PC-9 (cell line): ENCODE measurements around the gene ADAM30. TPM values are rescaled to one million over a fixed set of nuclear protein-coding genes. Genes with fewer than 3 reads are reported as not detected.
"Not testable (repeated sequence)": the region's sequence is repeated elsewhere in the genome, so short reads cannot be mapped to it uniquely, and the experiment has no call there.

ENCODE experiments used
- BruUV-seq: library from RNA; stranded (reverse); fragments of 400-500 nt; replicated peaks from 2 replicates; lab custom pipeline; 2021; lab: Mats Ljungman, UMichigan
- CTCF ChIA-PET: fragments of 300-600 bp; sonication (Branson Sonifier 250); formaldehyde crosslinking; loops from one replicate; lab custom pipeline; 2022; ENCODE audit warnings: antibody characterized with exemption; lab: Charles Lee
- POLR2A ChIA-PET: fragments of 300-600 bp; sonication (Branson Sonifier 250); formaldehyde crosslinking; loops from one replicate; lab custom pipeline; 2022; ENCODE audit warnings: antibody characterized with exemption; ENCODE audit not compliant: unreplicated experiment; lab: Charles Lee
- DNase-seq, 2 experiments: peaks; one replicate each; pipeline versions ENCODE4 v3.0.0 to v3.0.0-alpha.2; 2015 to 2022; ENCODE audit warnings: mixed read lengths in 1 of 2
- H2AFZ ChIP-seq: fragments of 200-600 bp; sonication (generic); 2 replicates; pipeline ENCODE4 v1.8.1; 2017; ENCODE audit warnings: antibody characterized with exemption
- H3F3A ChIP-seq: fragments of 200-600 bp; sonication (generic); 2 replicates; pipeline ENCODE4 v1.8.1; 2017; ENCODE audit warnings: antibody characterized with exemption, mild to moderate bottlenecking, low read depth; ENCODE audit not compliant: insufficient read depth
- H3K27ac ChIP-seq: fragments of 200-600 bp; sonication (generic); 2 replicates; pipeline ENCODE4 v1.6.1; 2016; ENCODE audit warnings: mixed run types
- H3K27me3 ChIP-seq: fragments of 200-600 bp; sonication (generic); 2 replicates; pipeline ENCODE4 v1.6.1; 2016; ENCODE audit warnings: low read depth, mixed run types; ENCODE audit not compliant: insufficient read depth
- H3K36me3 ChIP-seq: fragments of 200-600 bp; sonication (generic); 2 replicates; pipeline ENCODE4 v1.6.1; 2016; ENCODE audit warnings: low read depth, mixed run types
- H3K4me1 ChIP-seq: fragments of 200-600 bp; sonication (generic); replicated peaks from 2 replicates; pipeline ENCODE4 v1.6.1; 2016; ENCODE audit warnings: mixed run types; ENCODE audit not compliant: insufficient read depth
- H3K4me2 ChIP-seq: fragments of 200-600 bp; sonication (generic); 2 replicates; pipeline ENCODE4 v1.6.1; 2017; ENCODE audit warnings: mixed run types
- H3K4me3 ChIP-seq: fragments of 200-600 bp; sonication (generic); 2 replicates; pipeline ENCODE4 v1.6.1; 2016; ENCODE audit warnings: mixed run types
- H3K79me2 ChIP-seq: fragments of 200-600 bp; sonication (generic); 2 replicates; pipeline ENCODE4 v1.6.1; 2017; ENCODE audit warnings: low read depth, mixed run types
- H3K9me2 ChIP-seq: fragments of 200-600 bp; sonication (generic); 2 replicates; pipeline ENCODE4 v1.8.1; 2017; ENCODE audit warnings: mild to moderate bottlenecking; ENCODE audit not compliant: insufficient read depth
- H3K9me3 ChIP-seq: fragments of 200-600 bp; sonication (generic); 2 replicates; pipeline ENCODE4 v1.8.1; 2016; ENCODE audit warnings: low read depth; ENCODE audit not compliant: insufficient read depth
- H4K20me1 ChIP-seq: fragments of 200-600 bp; sonication (generic); 2 replicates; pipeline ENCODE4 v1.8.1; 2017; ENCODE audit not compliant: insufficient read depth
- CTCF ChIP-seq: fragments of 200-600 bp; sonication (generic); conservative IDR thresholded peaks from 2 replicates; pipeline ENCODE4 v1.6.1; 2017; ENCODE audit warnings: mixed run types, antibody characterized with exemption, mild to moderate bottlenecking, moderate library complexity
- EZH2 ChIP-seq: fragments of 200-600 bp; sonication (generic); IDR thresholded peaks from 2 replicates; pipeline ENCODE4 v1.8.0; 2017; ENCODE audit warnings: antibody characterized with exemption, low read depth
- intact Hi-C: fragments of 100-400 bp; cut with micrococcal nuclease; formaldehyde crosslinking; loops from one replicate; pipeline ENCODE4 v1.10.0; 2022; ENCODE audit not compliant: unreplicated experiment
- total RNA-seq: library from RNA; stranded (reverse); gene quantifications from 2 replicates; pipeline ENCODE4 v1.2.3, GENCODE V29; 2021

Gene ADAM30
- total RNA-seq, 1 experiment from 2014 or later = not detected

GRCh38 chr1:119858126-119858525, 38.2 kb downstream of the ADAM30 start:
- no TSS peak for BruUV-seq
- CTCF ChIA-PET = no interaction called here
- H2AFZ ChIP-seq = no peak overlapping the region

GRCh38 chr1:119853155-119853554, 43.2 kb downstream of the ADAM30 start:
- ChIA-PET CTCF (no interaction called here), POLR2A (no interaction called here)
- H3K9me2 ChIP-seq = no peaks in the 10 kb centered on the region
- no TSS peak for BruUV-seq
- H3K79me2 ChIP-seq = no peaks in the 10 kb centered on the region
- H3K9me3 ChIP-seq = no peaks in the 10 kb centered on the region
- no peak for DNase-seq
- intact Hi-C loops = no loop called here
- H2AFZ ChIP-seq = no peak overlapping the region
- H3K27ac ChIP-seq = no peak overlapping the region
- no peaks in the 10 kb centered on the region for H3F3A ChIP-seq
- H3K27me3 ChIP-seq = no peaks in the 10 kb centered on the region
- no peak overlapping the region for H3K4me2 ChIP-seq
- no peaks in the 10 kb centered on the region for H3K36me3 ChIP-seq
- no peak for TF ChIP-seq CTCF
- TF ChIP-seq EZH2 = no peak
- H3K4me1 ChIP-seq = no peaks in the 10 kb centered on the region
- H4K20me1 ChIP-seq = no peaks in the 10 kb centered on the region
- H3K4me3 ChIP-seq = no peak overlapping the region

More at GRCh38 chr1:119858126-119858525, 38.2 kb downstream of the ADAM30 start:
- no peaks in the 10 kb centered on the region for H3K36me3 ChIP-seq
- peaks cover 16% of the 10 kb centered on the region for H3K4me1 ChIP-seq
- no peak for DNase-seq
- no peak for TF ChIP-seq EZH2
- no peak for TF ChIP-seq CTCF
- H3K4me3 ChIP-seq = no peak overlapping the region
- no peak overlapping the region for H3K4me2 ChIP-seq
- POLR2A ChIA-PET = no interaction called here
- H3K9me2 ChIP-seq = no peaks in the 10 kb centered on the region
- H4K20me1 ChIP-seq = no peaks in the 10 kb centered on the region
- no peaks in the 10 kb centered on the region for H3F3A ChIP-seq
- H3K9me3 ChIP-seq = no peaks in the 10 kb centered on the region
- no peak overlapping the region for H3K27ac ChIP-seq
- H3K79me2 ChIP-seq = no peaks in the 10 kb centered on the region
- H3K27me3 ChIP-seq = no peaks in the 10 kb centered on the region
- intact Hi-C loops = no loop called here

- H4K20me1 ChIP-seq, H3K4me1 ChIP-seq, H3K79me2 ChIP-seq, H3K36me3 ChIP-seq, H2AFZ ChIP-seq, BruUV-seq, H3K4me2 ChIP-seq, H3K27ac ChIP-seq, H3K9me2 ChIP-seq, H3K27me3 ChIP-seq, intact Hi-C loops, DNase-seq, H3K9me3 ChIP-seq, POLR2A ChIA-PET, H3K4me3 ChIP-seq, CTCF ChIA-PET, H3F3A ChIP-seq: not testable (repeated sequence)
- peak; percentile 76 for TF ChIP-seq CTCF
Observed at GRCh38 chr1:119844206-119844605, 52.1 kb downstream of the ADAM30 start.

Other genes with a start within 250 kb of the ADAM30 start
- gene ZNF697, start 248.2 kb downstream of the ADAM30 start, total RNA-seq = 3.6 and 4.1 TPM in 2 replicates
- 373 and 569 TPM in 2 replicates for gene PHGDH, start 184.6 kb downstream of the ADAM30 start, total RNA-seq
- not detected in 2 replicates for gene HMGCS2, start 127.6 kb downstream of the ADAM30 start, total RNA-seq
- not detected in 2 replicates for gene REG4, start 85.1 kb downstream of the ADAM30 start, total RNA-seq
- gene NOTCH2, start 173.1 kb upstream of the ADAM30 start, total RNA-seq = 106 and 120 TPM in 2 replicates